ENCODE data around the gene GALNT14.

DNA sequence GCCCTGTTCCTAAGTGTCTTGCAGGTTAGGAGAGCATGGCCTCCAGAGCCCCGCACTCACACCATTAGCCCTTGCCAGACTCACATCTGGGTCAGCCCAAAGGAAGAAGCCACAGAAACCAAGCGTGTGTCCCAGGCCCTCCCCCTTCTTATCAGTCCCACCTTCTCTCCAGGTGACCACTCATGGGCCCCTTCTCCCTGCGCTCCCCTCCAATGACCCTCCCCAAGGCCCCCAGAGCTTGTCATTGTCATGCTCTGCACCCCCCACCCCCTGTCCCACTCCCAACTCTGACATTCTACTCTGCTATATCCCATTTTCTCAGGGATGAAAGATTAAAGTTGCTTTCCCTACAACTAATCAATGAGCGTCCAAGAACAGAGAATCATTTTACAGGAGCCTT, 48.9 kb upstream of the GALNT14 start:
- TF ChIP-seq, protein P1, sequence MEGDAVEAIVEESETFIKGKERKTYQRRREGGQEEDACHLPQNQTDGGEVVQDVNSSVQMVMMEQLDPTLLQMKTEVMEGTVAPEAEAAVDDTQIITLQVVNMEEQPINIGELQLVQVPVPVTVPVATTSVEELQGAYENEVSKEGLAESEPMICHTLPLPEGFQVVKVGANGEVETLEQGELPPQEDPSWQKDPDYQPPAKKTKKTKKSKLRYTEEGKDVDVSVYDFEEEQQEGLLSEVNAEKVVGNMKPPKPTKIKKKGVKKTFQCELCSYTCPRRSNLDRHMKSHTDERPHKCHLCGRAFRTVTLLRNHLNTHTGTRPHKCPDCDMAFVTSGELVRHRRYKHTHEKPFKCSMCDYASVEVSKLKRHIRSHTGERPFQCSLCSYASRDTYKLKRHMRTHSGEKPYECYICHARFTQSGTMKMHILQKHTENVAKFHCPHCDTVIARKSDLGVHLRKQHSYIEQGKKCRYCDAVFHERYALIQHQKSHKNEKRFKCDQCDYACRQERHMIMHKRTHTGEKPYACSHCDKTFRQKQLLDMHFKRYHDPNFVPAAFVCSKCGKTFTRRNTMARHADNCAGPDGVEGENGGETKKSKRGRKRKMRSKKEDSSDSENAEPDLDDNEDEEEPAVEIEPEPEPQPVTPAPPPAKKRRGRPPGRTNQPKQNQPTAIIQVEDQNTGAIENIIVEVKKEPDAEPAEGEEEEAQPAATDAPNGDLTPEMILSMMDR (conservative IDR thresholded peaks at IDR 0.05 in 1 of 2, IDR thresholded peaks at IDR 0.05 in 1 of 2; ENCODE audit: low read depth in 1 of 2, low read length in 2 of 2): no peak
- no peak for TF ChIP-seq EZH2 (IDR thresholded peaks at IDR 0.05; ENCODE audit: low read length, missing control alignments)

Measured in fibroblast of lung (primary cell).